GM21423 (cell line): ENCODE results near the gene UNC5A.

Experiments used
- ATAC-seq: cut with Tn5 transposase; IDR thresholded peaks from one replicate; pipeline ENCODE4 v1.9.1; 2021; ENCODE audit warnings: mild to moderate bottlenecking, moderate library complexity; ENCODE audit not compliant: unreplicated experiment

UNC5A gene

GRCh38 chr5:176819476-176819875 lies 9.1 kb downstream of the UNC5A start:
- no peak for ATAC-seq

DNA sequence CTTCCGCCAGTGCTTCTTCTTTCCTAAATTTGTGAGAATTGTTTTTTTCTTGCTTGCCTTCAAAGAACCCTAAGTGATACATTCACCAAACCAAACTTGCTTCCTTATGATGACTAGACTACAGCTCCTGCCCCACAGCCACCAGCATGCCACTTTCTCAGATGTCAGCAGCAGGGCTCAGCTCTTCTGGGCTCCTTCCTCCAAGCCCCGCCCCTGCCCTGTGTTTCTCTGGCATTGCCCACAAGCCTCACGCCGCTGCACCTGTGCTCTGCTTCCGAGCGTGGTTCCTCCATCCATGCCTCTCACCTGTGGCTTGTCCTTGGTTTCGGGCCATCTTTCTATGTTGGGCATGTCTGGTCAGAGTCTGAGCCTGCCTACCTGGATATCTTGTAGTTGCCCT lies 10.6 kb downstream of the UNC5A start:
- no peak for ATAC-seq

DNA sequence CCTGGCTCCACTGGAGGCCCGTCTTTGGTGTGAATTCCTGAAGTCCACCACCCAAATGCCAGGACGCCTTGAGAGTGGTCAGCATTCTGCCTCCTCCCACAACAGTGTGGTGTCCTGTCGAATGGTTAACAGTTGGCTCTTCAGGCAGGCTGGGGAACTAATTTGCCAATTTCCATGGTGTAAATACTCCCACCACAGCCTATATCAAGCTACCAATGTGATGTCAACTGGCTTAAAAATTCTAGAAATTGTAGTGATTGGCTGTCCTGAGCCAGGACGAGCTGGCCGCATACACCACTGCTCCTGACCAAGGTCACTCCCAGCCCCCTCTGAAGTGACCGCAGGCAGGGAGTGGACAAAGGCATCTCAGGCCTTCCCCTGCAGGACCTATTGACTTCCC lies 11.1 kb downstream of the UNC5A start:
- no peak for ATAC-seq

- ATAC-seq = no peak
Measured at GRCh38 chr5:176822041-176822792, 11.9 kb downstream of the UNC5A start.

GRCh38 chr5:176822793-176823481 lies 12.6 kb downstream of the UNC5A start:
- ATAC-seq = no peak

GRCh38 chr5:176823869-176824412 lies 13.6 kb downstream of the UNC5A start:
- no peak for ATAC-seq

GRCh38 chr5:176824604-176825003 lies 14.2 kb downstream of the UNC5A start:
- ATAC-seq = no peak

DNA sequence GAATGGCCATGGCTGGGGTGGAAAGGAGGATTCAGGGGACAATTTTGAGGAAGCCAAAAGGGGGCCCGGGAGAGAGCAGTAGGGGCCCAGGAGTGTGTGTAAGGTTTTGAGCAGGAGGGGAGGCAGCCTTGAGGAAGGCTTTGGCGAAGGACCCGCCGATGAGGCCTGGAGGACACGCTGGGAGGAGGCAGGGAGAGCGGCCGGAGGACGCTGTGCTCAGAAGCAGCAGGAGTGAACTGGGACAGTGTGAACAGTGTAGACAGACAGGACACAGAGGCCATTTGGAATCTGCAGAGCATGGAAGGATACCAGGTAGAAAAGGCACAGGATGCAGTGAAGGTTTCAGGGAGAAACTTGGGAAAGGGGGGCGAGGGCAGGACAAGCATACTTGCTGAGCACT lies 14.9 kb downstream of the UNC5A start:
- ATAC-seq = no peak

DNA sequence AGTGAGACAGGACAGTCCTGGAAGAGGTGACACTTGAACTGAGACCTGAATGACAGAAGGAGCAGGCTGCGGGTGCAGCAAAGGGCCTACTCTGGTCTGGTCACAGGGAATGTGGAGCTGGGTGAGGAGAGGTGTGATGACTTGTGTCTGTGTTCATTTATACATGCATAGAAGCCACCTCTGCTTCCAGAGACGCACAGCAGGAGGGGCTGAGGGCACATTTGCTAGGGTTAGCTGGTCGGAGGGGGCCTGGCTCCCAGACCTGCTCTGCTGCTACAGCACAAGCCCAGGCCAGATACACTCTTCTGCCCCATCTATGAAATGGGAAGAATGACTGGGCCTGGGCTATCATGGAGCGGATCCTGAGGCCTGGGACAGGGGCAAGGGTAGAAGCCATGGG lies 15.6 kb downstream of the UNC5A start:
- no peak for ATAC-seq

- no peak for ATAC-seq
Measured at GRCh38 chr5:176827736-176828414, 17.5 kb downstream of the UNC5A start.

GRCh38 chr5:176829320-176829719 lies 19.0 kb downstream of the UNC5A start:
- no peak for ATAC-seq

DNA sequence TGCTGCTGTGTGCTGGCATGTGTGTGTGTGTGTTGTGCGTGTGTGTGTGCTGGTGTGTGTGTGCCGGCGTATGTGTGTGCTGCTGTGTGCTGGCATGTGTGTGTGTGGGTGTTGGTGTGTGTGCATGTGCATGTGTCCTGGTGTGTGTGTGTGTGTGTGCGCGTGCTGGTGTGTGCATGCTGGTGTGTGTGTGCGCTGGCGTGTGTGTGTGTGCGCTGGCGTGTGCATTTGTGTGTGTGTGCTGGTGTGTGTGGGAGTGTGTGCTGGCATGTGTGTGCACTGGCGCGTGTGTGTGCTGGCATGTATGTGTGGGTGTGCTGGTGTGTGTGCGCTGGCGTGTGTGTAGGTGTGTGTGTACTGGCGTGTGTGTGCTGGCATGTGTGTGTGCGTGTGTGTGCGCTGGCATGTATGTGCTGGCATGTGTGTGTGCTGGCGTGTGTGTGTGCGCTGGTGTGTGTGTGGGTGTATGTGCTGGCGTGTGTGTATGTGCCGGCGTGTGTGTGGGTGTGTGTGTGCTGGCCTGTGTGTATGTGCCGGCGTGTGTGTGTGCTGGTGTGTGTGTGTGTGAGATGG lies 20.1 kb downstream of the UNC5A start:
- ATAC-seq = no peak

DNA sequence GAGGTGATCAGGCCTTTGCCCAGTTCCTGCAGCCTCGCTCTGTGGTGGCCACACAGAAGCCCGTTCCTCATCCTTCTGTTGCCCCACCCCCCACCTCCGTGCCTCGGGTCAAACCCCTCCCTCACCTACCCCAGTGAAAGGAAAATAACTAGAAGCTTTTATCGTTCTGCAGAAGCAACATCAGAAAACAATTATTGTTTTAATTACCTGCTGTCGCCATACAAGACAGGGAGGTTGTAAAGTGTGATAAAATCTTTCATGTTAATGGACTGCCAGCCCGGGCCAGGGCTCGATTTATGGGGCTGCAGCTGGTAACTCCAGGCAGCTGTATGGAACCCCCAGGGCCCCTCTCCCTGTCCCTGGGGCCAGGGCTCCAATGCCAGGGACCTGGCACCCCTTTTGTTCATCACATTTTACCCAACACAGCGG lies 20.6 kb downstream of the UNC5A start:
- ATAC-seq = no peak

DNA sequence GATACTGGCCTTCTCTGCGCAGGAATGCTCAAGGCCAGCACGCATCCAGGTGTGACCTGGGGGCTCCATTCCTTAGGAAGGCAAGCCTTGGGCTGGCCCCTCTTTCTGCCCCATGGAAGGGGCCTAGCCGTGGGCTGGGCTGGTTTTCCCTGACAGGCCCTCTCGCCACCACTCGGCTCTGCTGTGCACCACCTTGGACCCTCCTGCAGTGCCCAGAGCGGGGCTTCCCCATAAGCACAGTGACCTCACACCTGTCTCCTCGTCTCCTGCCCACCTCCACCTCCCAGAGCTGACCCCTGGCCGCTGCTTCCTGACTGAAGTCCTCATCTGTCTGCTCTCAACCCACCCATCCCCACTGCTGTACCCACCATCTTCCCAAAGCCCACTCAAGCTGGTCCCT lies 21.1 kb downstream of the UNC5A start:
- ATAC-seq = no peak

DNA sequence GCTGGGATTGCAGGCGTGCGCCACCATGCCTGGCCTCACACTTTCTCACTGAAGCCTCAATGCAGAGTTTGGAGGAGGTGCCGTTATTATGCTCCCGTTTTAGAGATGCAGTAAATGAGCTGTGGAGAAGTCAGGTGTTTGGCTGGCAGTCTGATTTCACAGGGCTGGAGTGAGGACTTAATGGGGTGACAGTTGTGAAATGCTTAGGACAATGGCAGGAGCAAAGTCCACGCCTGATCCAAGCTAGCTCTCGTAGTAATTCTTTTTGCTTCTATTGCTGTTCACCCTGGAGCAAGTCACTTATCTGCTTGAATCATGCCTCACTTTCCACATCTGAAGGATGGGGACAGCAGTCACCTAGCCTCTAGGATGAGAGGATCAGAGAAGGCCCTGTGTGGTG lies 21.8 kb downstream of the UNC5A start:
- no peak for ATAC-seq

GRCh38 chr5:176833286-176833685 lies 22.9 kb downstream of the UNC5A start:
- ATAC-seq = no peak

- no peak for ATAC-seq
Measured at GRCh38 chr5:176835918-176836317, 25.6 kb downstream of the UNC5A start.

DNA sequence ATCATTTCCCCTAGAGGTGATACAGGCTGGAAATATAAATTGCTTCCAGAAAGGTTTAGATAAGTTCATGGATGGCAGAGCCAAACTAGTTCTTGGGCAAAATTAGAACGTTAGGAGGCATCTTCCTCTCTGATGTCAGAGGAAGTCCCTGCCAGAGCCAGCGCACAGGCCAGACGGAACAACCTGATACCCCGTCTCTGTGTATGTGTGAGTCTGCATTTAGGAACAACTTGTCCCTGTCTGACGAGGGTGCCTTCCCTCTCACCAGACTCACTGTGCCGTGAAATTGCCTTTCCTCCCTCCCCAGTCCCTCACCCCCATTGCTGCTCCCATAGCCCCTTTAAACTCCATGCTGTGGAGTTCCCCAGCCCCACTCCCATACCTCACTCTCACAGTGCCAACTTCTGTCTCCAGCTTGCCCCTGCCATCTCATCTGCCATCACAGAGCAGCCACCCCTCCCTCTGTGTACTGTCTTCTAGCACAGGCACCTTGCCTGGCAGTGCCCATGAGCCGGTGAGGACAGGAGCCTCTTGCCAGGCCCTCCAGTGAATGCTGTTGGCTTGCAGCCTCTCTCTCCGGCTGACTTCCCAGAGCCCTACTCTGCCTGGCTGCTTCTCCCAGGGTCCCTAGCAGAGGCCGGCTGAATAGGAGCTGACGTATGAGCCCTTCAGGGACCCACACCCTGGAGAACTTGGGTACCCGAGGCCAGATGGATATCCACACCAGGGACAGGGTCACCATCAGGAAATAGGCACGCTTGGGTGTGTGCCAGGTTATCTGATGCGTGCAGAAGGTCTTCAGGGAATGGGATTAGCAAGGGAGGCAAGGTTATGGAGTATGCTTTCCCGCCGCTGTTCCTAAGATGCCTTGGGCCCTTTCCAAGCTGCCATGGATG lies 26.7 kb downstream of the UNC5A start:
- no peak for ATAC-seq

- ATAC-seq = peak; percentile 63
Measured at GRCh38 chr5:176837707-176838115, 27.4 kb downstream of the UNC5A start.

DNA sequence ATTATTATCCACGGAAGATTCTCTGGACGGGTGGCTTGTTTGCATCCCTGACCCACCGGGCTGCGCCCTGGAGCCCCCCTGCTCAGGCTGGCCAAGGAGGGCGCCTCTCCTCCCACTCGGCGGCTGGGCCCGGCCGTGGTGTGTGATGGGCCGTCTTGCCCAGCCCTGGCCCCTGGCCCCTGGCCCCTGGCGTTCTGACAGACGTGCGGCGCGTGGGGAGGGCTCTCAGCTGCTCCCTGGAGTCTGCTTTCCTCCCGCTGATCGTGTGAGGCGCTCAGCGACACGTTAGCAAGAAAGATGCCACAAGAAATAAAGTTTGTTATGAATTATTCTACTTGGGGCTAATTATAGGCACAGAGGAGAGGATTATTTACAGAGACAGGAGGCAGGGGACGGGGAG lies 33.3 kb downstream of the UNC5A start:
- no peak for ATAC-seq
